ENCODE results near the gene NID2.

NID2 gene, protein sequence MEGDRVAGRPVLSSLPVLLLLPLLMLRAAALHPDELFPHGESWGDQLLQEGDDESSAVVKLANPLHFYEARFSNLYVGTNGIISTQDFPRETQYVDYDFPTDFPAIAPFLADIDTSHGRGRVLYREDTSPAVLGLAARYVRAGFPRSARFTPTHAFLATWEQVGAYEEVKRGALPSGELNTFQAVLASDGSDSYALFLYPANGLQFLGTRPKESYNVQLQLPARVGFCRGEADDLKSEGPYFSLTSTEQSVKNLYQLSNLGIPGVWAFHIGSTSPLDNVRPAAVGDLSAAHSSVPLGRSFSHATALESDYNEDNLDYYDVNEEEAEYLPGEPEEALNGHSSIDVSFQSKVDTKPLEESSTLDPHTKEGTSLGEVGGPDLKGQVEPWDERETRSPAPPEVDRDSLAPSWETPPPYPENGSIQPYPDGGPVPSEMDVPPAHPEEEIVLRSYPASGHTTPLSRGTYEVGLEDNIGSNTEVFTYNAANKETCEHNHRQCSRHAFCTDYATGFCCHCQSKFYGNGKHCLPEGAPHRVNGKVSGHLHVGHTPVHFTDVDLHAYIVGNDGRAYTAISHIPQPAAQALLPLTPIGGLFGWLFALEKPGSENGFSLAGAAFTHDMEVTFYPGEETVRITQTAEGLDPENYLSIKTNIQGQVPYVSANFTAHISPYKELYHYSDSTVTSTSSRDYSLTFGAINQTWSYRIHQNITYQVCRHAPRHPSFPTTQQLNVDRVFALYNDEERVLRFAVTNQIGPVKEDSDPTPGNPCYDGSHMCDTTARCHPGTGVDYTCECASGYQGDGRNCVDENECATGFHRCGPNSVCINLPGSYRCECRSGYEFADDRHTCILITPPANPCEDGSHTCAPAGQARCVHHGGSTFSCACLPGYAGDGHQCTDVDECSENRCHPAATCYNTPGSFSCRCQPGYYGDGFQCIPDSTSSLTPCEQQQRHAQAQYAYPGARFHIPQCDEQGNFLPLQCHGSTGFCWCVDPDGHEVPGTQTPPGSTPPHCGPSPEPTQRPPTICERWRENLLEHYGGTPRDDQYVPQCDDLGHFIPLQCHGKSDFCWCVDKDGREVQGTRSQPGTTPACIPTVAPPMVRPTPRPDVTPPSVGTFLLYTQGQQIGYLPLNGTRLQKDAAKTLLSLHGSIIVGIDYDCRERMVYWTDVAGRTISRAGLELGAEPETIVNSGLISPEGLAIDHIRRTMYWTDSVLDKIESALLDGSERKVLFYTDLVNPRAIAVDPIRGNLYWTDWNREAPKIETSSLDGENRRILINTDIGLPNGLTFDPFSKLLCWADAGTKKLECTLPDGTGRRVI (N-terminal part only)

DNA sequence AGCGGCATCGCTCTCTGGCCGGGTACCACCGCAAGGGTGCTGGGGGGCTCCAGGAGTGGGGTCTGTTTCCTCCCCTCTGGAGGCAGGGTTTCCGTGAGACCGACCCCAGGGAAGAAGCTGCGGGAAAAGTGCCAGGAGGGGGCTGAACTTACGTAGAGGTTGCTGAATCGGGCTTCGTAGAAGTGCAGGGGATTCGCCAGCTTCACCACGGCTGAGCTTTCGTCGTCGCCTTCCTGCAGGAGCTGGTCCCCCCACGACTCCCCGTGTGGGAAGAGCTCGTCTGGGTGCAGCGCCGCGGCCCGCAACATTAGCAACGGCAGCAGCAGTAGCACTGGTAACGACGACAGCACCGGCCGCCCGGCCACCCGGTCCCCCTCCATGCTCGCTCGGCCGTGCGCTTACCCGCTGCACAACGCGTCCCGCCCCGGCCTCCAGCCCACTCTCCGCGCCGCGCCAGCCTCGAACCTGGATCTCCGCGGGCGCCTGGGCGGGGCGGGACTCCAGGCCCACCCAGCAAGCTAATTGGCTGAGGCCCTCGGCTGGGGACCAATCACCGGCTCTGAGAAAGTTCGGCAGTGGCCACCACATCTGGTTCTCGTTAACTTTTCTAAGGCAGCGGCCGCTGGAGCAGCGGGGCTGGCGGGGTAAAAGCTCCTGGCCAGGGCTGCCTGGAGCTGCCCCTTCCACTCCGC is at the start of gene NID2:
NID2 (minus strand) TSS at position 445 of the 692 bp plus-strand sequence; CDS start at position 380, 65 bp downstream.
- DNase-seq = peak; percentile 63
- ATAC-seq = peak; percentile 76

DNA sequence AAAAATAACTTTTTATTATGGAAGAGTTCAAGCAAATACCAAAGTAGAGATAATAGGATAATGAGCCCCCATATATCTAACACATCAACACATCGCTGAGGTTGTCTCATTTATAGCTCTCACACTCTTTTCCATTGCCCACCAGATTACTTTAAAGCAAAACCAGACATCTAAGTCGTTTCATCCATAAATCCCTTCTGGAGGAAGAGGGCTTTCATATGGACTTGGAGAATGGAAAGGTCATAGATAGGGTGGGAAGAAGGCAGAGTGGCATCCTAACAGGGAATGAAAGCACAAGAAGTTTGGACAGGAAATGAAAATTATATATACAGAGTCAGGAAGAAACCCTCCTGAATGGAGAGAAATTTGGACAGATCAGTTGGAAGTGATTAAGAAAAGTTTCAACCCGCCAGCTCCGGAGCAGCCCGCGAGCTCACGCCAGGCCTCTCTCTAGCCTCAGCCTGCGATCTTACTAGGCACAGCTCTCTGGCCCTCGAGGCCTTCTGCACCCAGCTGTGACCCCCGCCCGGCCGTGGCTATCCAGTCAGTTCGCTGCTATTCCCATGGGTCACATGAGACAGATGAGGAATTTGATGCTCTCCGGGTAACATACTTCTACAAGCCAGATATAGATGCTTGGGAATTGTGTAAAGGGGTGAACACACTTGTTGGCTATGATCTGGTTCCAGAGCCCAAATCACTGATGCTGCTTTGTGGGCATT is 48.4 kb upstream of the NID2 start:
- no peak for DNase-seq
- no peak for ATAC-seq

DNA sequence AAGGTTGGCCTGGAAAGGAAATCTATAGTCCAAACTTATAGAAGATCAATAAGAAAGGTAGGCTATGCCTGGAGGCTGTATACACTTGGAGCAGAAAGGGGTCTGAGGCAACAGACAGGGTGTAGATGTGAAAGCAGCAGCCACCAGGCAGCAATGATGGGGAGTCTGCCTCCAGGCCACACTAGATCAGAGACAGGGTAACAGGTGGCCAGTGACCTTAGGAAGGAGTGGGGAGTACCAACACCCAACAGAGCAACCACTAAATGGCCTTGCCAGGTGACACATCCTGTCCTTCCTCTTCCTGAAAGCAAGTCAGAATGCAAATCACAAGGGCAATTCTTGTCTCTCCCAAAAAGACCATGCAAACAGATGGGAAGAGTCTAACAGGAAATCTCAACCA is 46.4 kb upstream of the NID2 start:
- ATAC-seq (no peak), DNase-seq (no peak)

DNA sequence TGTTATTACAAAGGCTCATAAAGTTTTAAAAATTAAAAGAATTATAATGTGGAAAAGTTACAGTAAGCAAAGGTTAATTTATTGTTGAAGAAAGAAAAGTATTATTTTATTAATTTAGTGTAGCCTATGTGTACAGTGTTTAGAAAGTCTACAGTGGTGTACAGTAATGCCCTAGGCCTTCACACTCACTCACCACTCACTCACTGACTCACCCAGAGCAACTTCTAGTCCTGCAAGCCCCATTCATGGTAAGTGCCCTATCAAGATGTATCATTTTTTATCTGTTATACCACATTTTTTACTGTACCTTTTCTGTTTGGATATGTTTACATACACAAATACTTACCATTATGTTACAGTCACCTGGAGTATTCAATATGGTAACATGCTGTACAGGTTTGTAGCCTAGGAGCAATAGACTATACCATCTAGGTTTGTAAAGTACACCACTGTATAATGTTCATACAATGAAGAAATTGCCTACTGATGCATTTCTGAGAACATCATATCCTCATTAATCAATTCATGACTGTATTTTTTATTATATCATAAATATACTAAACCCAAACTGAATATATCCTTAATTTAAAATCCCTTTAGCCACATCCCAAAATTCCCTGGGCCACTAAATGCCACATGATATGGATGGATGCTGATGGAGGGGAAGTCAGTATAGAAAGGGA is 43.6 kb upstream of the NID2 start:
- no peak for DNase-seq
- no peak for ATAC-seq

DNA sequence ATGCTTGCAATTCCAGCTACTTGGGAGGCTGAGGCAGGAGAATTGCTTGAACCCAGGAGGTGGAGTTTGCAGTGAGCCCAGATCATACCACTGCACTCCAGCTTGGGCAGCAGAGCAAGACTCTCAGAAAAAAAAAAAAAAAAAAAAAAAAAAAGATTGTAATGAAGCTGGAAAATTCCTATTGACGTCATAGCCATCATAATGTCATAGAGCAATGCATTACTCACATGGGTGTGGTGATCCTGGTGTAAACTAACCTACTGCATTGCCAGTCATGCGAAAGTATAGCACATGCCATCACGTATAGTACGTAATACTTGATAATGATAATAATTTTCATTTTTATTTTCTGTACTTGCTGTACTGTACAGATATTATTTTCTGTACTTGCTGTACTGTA is 42.7 kb upstream of the NID2 start:
- no peak for DNase-seq
- no peak for ATAC-seq

DNA sequence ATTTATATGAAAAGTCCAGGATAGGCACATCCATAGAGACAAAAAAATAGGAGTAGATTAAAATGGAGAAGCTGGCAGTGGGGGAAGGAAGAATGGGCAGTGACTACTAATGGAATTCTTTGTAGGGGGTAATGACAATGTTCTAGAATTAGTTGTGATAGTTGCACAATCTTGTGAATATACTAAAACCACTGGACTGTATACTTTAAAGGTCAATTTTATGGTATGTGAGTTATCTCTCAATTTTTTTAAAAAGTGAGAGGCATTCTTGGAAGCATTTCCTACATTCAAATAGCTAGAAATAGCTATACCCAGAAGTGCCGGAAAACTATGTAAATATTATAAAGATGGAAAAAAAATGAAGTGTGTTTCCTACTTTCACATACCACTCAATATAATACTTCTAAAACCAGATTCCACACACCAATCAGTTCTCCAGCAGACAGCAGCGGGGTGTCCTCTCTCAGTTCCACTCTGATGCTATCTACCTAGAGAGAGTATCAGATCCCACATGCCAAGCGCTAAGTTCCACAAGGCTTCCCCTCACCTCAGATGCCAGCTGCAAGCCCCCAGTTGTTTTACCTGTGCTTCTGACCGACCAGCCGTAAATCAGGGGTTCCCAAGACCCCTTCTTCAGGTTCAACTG is 41.7 kb upstream of the NID2 start:
- no peak for ATAC-seq
- no peak for DNase-seq

DNA sequence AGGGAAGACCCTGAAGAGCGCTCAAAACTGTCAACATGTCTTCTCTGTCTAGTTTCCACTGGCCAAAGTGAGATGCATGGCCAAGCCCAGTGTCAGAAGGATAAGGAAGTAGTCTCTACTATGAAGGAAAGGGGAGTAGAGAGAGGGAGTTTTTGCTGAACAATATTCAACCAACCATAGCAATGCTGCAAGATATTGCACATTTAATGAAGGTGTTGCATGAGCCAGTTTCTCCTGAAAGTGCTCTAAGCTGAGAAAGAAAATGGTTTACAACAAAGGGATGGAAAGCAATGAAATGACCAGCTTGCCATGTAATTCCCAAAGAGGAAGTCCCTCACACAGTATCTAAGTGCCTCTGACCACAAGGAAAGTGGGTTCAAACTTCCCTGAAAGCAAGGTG is 40.0 kb upstream of the NID2 start:
- DNase-seq = no peak

DNA sequence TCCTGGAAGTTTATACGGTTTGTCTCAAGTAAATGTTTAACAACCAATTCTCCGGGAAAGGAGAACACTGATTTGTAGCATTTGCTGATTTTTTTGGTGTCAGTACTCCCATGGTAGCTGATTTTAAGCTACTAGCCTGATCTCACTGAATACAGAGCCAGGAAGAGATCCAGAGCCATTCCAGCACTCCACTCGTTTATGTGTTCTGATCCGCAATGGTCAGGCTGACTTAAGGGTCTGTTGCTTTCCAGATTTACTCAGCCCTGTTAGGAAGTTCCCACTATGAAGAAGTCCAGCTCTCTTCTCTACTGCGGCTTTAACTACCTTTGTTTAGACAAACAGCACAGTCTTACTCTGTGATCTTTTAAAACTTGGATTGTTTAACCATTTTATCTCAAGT is 38.0 kb upstream of the NID2 start:
- DNase-seq (no peak), ATAC-seq (no peak)

More for the DNA sequence above, 40.0 kb upstream of the NID2 start:
- no peak for ATAC-seq

DNA sequence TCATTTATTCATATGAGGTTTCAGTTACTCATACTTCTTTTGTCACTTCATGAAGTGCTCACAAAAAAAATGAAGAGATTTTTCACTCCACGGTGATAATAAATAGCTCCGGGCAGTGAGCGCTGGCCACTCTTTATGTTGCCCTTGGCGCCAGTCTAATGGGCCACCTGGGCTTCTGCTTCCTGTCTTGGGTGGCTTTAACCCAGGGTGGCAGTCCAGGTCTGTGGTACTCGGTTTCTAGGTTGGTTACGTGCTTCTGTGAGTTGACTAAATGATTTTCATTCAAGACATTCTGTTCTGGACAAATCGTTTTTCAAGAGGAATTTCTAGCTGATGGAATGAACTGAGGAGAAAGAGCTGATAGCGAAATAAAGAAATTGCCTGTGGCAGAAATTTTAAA is 34.6 kb upstream of the NID2 start:
- DNase-seq = no peak
- ATAC-seq = no peak

DNA sequence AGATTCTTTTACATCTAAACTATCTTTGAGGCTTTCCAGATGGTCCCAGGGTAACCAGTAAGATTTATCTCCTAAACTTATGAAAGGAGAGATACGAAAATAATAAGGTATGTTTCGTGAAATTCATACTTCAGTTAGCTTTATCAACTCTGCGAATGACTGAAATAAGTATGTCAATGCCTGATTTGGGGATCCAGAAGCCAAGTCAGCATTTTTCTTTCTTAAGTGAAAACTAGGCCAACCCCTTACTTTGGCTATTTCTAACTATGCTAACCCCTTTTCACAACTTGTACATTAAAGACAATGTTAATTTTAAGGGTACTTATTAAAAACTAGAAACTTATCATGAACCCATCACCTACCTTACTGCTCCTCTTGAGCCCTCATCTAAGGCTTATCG is 26.9 kb upstream of the NID2 start:
- DNase-seq = no peak
- ATAC-seq = no peak

DNA sequence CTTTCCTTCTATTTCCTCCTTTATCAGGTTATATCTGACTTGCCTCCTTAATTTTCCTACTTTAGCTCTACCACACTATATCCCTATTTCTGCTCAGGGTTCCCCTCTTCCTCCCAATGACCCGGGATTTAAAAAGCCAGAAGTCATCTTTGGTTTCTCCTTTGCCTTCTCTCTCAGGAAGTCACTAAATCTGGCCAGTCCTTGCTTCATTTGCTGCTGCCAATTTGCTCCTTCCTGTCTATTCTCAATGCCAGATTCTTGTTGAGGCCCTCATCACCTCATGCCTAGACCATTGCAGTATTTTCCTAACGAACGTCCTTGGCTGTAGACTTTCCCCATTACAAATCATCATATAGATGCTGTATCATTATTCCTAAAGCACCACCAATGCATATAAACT is 26.5 kb upstream of the NID2 start:
- DNase-seq = no peak
- no peak for ATAC-seq

DNA sequence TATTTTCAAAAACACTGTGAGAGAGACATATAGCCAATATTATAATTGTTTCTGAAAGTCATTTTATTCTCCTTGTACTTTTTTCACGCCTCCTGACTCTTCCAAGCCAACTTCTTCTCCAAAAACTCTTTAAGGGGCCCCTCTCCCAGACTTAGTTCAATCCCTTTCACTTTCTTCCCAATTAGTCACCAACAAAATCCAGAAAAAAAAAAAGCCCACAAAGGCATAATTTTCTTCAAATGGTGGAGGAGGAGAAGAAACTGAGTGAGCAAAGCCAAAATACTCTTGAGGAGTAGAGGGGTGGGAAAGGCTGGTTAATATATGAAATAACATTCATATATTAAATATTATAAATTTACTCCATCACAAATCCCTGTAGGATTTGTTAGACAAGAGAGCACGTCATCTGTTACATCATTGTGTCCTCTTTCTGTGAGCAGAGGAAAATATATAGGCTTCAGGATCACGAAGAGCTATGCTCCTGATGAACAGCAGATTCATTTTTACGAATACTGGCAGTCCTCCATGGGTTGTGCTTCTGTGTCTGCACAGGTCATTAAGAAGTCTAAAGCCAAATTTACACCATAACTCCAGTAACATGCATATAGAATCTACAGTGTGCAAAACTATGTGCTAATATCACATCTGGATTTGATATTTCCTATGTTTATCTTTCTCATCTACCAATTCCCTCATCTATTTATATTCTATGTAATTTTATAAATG is 25.9 kb upstream of the NID2 start:
- ATAC-seq = no peak
- DNase-seq = no peak

DNA sequence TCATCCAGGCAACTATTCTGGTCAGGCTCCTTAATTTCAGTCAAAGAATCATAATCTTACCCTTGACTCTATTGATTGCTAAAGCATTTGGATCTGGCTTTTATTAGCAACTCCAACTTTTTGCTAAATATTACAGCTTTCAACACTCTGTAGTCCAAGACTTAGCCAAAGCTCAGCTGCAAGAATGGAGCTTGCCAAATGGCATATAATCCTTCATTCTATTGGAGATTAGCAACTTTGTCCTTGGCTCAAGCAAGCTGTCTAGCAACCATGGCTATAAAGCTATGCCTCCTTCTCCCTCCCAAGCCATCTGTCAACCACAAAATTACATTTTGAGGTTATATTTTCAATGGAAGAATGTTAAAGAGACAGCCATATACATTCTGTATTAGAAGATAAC is 23.1 kb upstream of the NID2 start:
- ATAC-seq = no peak
- no peak for DNase-seq

DNA sequence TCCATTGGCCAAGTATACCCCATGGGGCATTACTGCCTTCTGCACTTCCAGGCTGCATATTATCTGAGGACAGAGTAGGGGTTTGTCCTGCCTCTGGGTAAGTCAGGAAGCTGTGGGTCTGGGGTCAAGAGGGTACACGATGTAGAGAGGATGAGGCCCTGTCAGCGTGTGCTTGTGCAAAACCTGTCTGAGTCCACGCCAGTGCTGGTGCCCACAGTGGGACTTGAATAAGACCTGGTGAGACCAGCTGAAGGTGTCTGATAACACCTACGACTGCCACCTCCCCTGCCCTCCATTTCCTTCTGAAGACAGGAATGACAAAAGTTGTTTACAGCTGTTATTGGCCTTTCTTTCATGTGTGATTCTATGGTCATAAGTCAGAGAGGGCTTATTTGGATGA is 22.1 kb upstream of the NID2 start:
- no peak for DNase-seq
- no peak for ATAC-seq

DNA sequence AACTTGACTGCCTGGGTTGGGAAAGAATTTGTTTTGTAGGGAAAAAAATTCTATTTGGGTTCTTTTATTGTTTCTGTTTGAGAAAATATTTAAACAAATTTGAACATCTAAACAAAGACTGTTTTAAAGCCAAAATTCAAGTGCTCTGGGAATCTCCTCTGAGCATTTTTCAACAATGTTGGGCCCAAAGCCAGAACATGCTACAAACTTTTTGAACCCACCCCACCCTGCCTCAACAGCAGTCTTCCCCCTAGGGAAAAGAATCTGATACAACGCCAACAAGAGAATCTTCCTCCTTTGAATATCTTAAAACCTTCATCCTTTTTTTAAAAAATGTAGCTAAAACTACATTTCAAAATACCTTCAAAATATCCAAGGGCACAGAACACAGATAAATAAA is 20.4 kb upstream of the NID2 start:
- DNase-seq (no peak), ATAC-seq (no peak)

DNA sequence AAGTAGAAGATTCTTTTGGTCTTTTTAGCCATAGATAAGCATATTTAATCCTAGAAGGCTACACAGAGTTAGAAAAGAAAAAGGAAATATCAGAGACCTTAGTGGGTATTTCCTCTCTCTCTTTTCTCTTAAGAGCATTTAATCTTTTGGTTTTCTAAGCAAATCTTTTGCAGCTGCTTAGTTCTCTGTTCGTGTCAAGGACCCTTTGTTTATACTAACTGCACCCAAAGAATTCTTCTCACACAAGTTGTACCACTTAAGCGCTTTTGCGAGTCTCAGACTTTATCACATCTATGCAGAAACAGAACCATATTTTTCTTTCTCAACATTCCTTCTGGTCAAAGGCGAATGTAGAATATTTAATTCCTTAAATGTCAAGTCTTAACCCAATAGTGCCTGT is 17.9 kb upstream of the NID2 start:
- DNase-seq (no peak), ATAC-seq (no peak)

DNA sequence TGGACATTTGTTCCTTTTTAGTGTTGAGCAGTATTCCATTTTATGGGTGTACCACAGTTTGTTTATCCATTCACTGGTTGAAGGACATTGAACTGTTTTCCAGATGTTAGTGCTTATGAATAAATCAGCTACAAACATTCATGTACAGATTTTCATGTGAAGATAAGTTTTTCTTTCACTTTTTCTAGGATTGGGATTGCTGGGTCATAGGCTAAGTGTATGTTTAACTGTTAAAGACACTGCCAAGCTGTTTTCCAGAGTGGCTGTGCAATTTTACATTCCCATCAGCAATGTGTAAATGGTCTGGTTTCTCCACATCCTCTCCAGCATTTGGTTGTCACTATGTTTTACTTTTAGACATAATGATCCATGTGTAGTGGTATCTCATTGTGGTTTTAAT is 14.0 kb upstream of the NID2 start:
- no peak for DNase-seq
- no peak for ATAC-seq

DNA sequence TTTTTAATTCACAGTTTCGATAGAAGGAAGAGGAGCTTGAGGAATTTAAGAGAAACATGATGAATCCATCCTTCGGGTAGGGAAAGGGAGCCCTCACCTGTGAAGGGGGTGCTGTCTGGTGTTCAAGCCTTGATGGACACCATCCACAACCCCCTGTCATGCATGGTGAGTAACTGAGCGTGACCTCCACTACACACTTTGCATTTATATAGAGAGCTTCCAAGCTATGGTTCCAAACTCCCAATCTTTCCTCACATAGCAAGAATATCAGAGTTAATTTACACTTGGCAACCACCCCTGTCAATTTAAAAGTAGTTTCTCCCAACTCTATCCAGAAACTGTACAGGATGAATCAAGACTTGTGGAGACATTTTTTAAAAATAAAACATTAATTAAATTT is 13.1 kb upstream of the NID2 start:
- ATAC-seq (no peak), DNase-seq (no peak)

Measured in stimulated activated naive CD8-positive, alpha-beta T cell treated with anti-CD3 and anti-CD28 coated beads, Interleukin-15, Interleukin-2, amounts not matched to agents 100 U/mL and 50 U/mL, for 24 hours (primary cell).